IMR-90 (cell line): Measurements from ENCODE around the gene ZNF267. TPM values are rescaled to one million over a fixed set of nuclear protein-coding genes. Genes with fewer than 3 reads are reported as not detected.

Experiments
- ATAC-seq: fragments of 200-7000 bp; cut with Tn5 transposase; 2 replicates; pipeline ENCODE4 v1.9.1; 2020; ENCODE audit warnings: low read depth, mild to moderate bottlenecking, moderate library complexity
- BruUV-seq: library from RNA; stranded (reverse); fragments of 400-500 nt; replicated peaks from 2 replicates; lab custom pipeline; 2021; lab: Mats Ljungman, UMichigan
- CTCF ChIA-PET: fragments of 300-600 bp; formaldehyde crosslinking; extraction: SDS; loops from one replicate; lab custom pipeline; 2021; ENCODE audit warnings: antibody characterized with exemption; lab: Yijun Ruan, JAX
- POLR2A ChIA-PET: fragments of 300-600 bp; sonication (Branson Sonifier 250); formaldehyde crosslinking; loops from one replicate; lab custom pipeline; 2022; ENCODE audit warnings: antibody characterized with exemption; ENCODE audit not compliant: unreplicated experiment; lab: Charles Lee
- DNase-seq: peaks from one replicate; pipeline ENCODE4 v3.0.0; 2013
- H2AFZ ChIP-seq: replicated peaks from 2 replicates; pipeline ENCODE3; 2013; ENCODE audit warnings: low read length, mild to moderate bottlenecking; ENCODE audit not compliant: poor library complexity
- H2AK5ac ChIP-seq: 2 replicates; pipeline ENCODE4 v1.6.1; 2013; ENCODE audit warnings: low read depth, low read length, inconsistent platforms
- H2AK9ac ChIP-seq: replicated peaks from 2 replicates; pipeline ENCODE3; 2013; ENCODE audit warnings: mild to moderate bottlenecking, low read depth, low read length, moderate library complexity; ENCODE audit not compliant: poor library complexity
- H2BK120ac ChIP-seq: 2 replicates; pipeline ENCODE4 v1.6.1; 2013; ENCODE audit warnings: low read depth, low read length, inconsistent platforms
- H2BK15ac ChIP-seq: 3 replicates; pipeline ENCODE4 v1.6.1; 2013; ENCODE audit warnings: low read depth, low read length, inconsistent platforms
- H2BK20ac ChIP-seq: 2 replicates; pipeline ENCODE4 v1.6.1; 2013; ENCODE audit warnings: low read depth, mild to moderate bottlenecking, inconsistent platforms, low read length, moderate library complexity
- H2BK5ac ChIP-seq: 2 replicates; pipeline ENCODE4 v1.6.1; 2013; ENCODE audit warnings: mild to moderate bottlenecking, low read depth, low read length, inconsistent platforms; ENCODE audit not compliant: poor library complexity, severe bottlenecking
- H3K14ac ChIP-seq: replicated peaks from 2 replicates; pipeline ENCODE4 v1.6.1; 2013; ENCODE audit warnings: low read depth, low read length, inconsistent platforms
- H3K18ac ChIP-seq: 2 replicates; pipeline ENCODE4 v1.6.1; 2013; ENCODE audit warnings: low read depth, low read length, control low read depth
- H3K23ac ChIP-seq: 2 replicates; pipeline ENCODE4 v1.6.1; 2013; ENCODE audit warnings: low read depth, low read length, inconsistent platforms
- H3K27ac ChIP-seq: 2 replicates; pipeline ENCODE4 v1.5.1; 2013; ENCODE audit warnings: mild to moderate bottlenecking, control low read depth, low read length; ENCODE audit not compliant: insufficient read depth
- H3K27me3 ChIP-seq: 2 replicates; pipeline ENCODE4 v1.6.1; 2013; ENCODE audit warnings: low read length; ENCODE audit not compliant: control insufficient read depth, insufficient read depth
- H3K36me3 ChIP-seq: 2 replicates; pipeline ENCODE4 v1.6.1; 2013; ENCODE audit warnings: low read length, mixed read lengths; ENCODE audit not compliant: control insufficient read depth, insufficient read depth
- H3K4ac ChIP-seq: 2 replicates; pipeline ENCODE4 v1.6.1; 2013; ENCODE audit warnings: low read depth, low read length, inconsistent platforms
- H3K4me1 ChIP-seq: 2 replicates; pipeline ENCODE4 v1.6.1; 2013; ENCODE audit warnings: low read length, mixed read lengths; ENCODE audit not compliant: control insufficient read depth, insufficient read depth
- H3K4me2 ChIP-seq: 2 replicates; pipeline ENCODE4 v1.6.1; 2013; ENCODE audit warnings: low read depth, mild to moderate bottlenecking, control low read depth, low read length, moderate library complexity
- H3K4me3 ChIP-seq: 2 replicates; pipeline ENCODE4 v1.5.1; 2013; ENCODE audit warnings: low read depth, mild to moderate bottlenecking, control low read depth, low read length, moderate library complexity; ENCODE audit not compliant: insufficient read depth
- H3K56ac ChIP-seq: 2 replicates; pipeline ENCODE4 v1.6.1; 2013; ENCODE audit warnings: low read length, inconsistent platforms; ENCODE audit not compliant: insufficient read depth; ENCODE audit errors: extremely low read depth
- H3K79me1 ChIP-seq, 2 experiments: 2 replicates each; pipeline ENCODE4 v1.6.1; 2013; ENCODE audit warnings: low read length in 2 of 2, inconsistent platforms in 1 of 2, low read depth in 1 of 2
- H3K9ac ChIP-seq: 2 replicates; pipeline ENCODE4 v1.6.1; 2013; ENCODE audit warnings: low read depth, low read length, control low read depth
- H3K9me1 ChIP-seq: 2 replicates; pipeline ENCODE4 v1.6.1; 2013; ENCODE audit warnings: low read length, inconsistent platforms; ENCODE audit not compliant: insufficient read depth
- H3K9me3 ChIP-seq: 2 replicates; pipeline ENCODE4 v1.6.1; 2013; ENCODE audit warnings: low read length; ENCODE audit not compliant: control insufficient read depth, insufficient read depth
- H4K20me1 ChIP-seq: 2 replicates; pipeline ENCODE4 v1.6.1; 2013; ENCODE audit warnings: low read length, inconsistent platforms; ENCODE audit not compliant: insufficient read depth
- H4K5ac ChIP-seq: 2 replicates; pipeline ENCODE4 v1.6.1; 2013; ENCODE audit warnings: mild to moderate bottlenecking, low read depth, low read length, control low read depth
- H4K8ac ChIP-seq, 2 experiments: 2 replicates each; pipeline ENCODE4 v1.6.1; 2013; ENCODE audit warnings: low read depth in 2 of 2, low read length in 2 of 2, control low read depth in 1 of 2, inconsistent platforms in 1 of 2
- H4K91ac ChIP-seq: 2 replicates; pipeline ENCODE4 v1.6.1; 2013; ENCODE audit warnings: low read depth, low read length, inconsistent platforms; ENCODE audit not compliant: insufficient read depth
- BHLHE40 ChIP-seq: fragments of 150-350 bp; IDR thresholded peaks from 2 replicates; pipeline ENCODE4 v1.6.1; 2016; ENCODE audit warnings: mild to moderate bottlenecking, low read depth, low read length
- CEBPB ChIP-seq: IDR thresholded peaks from 2 replicates; pipeline ENCODE4 v1.6.1; 2012; ENCODE audit warnings: low read depth, low read length, improper control_type of control experiment
- CHD1 ChIP-seq: IDR thresholded peaks from 2 replicates; pipeline ENCODE4 v1.6.1; 2012; ENCODE audit warnings: low read depth, low read length, improper control_type of control experiment
- FOS ChIP-seq: fragments of 150-350 bp; IDR thresholded peaks from 2 replicates; pipeline ENCODE4 v1.6.1; 2016; ENCODE audit warnings: low read depth, low read length
- MAFK ChIP-seq: IDR thresholded peaks from 2 replicates; pipeline ENCODE4 v1.6.1; 2012; ENCODE audit warnings: low read depth, low read length, improper control_type of control experiment
- MAZ ChIP-seq: IDR thresholded peaks from 2 replicates; pipeline ENCODE4 v1.6.1; 2012; ENCODE audit warnings: low read depth, mild to moderate bottlenecking, low read length, improper control_type of control experiment, moderate library complexity, borderline replicate concordance
- MXI1 ChIP-seq: IDR thresholded peaks from 2 replicates; pipeline ENCODE4 v1.6.1; 2012; ENCODE audit warnings: low read depth, mild to moderate bottlenecking, low read length, moderate library complexity, borderline replicate concordance
- NFE2L2 ChIP-seq: fragments of 150-350 bp; IDR thresholded peaks from 2 replicates; pipeline ENCODE4 v1.6.1; 2016; ENCODE audit warnings: low read depth, mild to moderate bottlenecking, low read length
- POLR2A ChIP-seq: IDR thresholded peaks from 2 replicates; pipeline ENCODE4 v1.6.1; 2012; ENCODE audit warnings: mild to moderate bottlenecking, low read depth, low read length
- RAD21 ChIP-seq: IDR thresholded peaks from 2 replicates; pipeline ENCODE4 v1.6.1; 2012; ENCODE audit warnings: low read length, improper control_type of control experiment
- RCOR1 ChIP-seq: IDR thresholded peaks from 2 replicates; pipeline ENCODE4 v1.6.1; 2012; ENCODE audit warnings: mild to moderate bottlenecking, low read length, improper control_type of control experiment; ENCODE audit not compliant: insufficient replicate concordance
- RFX5 ChIP-seq: IDR thresholded peaks from 2 replicates; pipeline ENCODE4 v1.8.0; 2012; ENCODE audit warnings: low read depth, mild to moderate bottlenecking, low read length, moderate library complexity
- SMC3 ChIP-seq: fragments of 150-350 bp; IDR thresholded peaks from 2 replicates; pipeline ENCODE4 v1.6.1; 2016; ENCODE audit warnings: low read depth, mild to moderate bottlenecking, antibody characterized with exemption, low read length, moderate library complexity
- WGBS, 2 experiments: methylation state at CpG; one replicate each; pipeline versions ENCODE4 v1.1.5 to v1.1.7; 2013; ENCODE audit warnings: missing lambda C conversion rate in 2 of 2; ENCODE audit not compliant: insufficient read length in 1 of 2; ENCODE audit errors: extremely low coverage in 2 of 2; 5-methylcytosine and 5-hydroxymethylcytosine counted together
- dilution Hi-C: fragments of 300-500 bp; cut with HindIII; formaldehyde crosslinking; loops from one replicate; pipeline ENCODE4 v1.14.3; 2018; ENCODE audit warnings: low sequenced_read_pairs; ENCODE audit not compliant: unreplicated experiment
- in situ Hi-C: fragments of 300-500 bp; cut with MboI; formaldehyde crosslinking; loops from 3 replicates; pipeline ENCODE4 v1.14.3; 2019; ENCODE audit warnings: low sequenced_read_pairs, inconsistent platforms, mixed read lengths
- intact Hi-C: fragments of 100-400 bp; cut with micrococcal nuclease; formaldehyde crosslinking; loops from 2 replicates; pipeline ENCODE4 v1.10.0; 2022
- polyA plus RNA-seq, 3 experiments: library from polyadenylated mRNA; depleted of rRNA; stranded (reverse); fragments of >200 nt; gene quantifications; 2 replicates each; pipeline ENCODE4 v1.2.3, GENCODE V29; 2012; ENCODE audit warnings: low replicate concordance in 1 of 3
- total RNA-seq: library from RNA; depleted of rRNA; stranded (reverse); fragments of >200 nt; gene quantifications from 2 replicates; pipeline ENCODE4 v1.2.3, GENCODE V29; 2012
- TF ChIP-seq, protein P1 (sequence below): conservative IDR thresholded peaks from 2 replicates; pipeline ENCODE4 v1.5.1; 2012; ENCODE audit warnings: mild to moderate bottlenecking, low read depth, low read length, improper control_type of control experiment
- TF ChIP-seq, protein P2 (sequence below): fragments of 150-350 bp; IDR thresholded peaks from 2 replicates; pipeline ENCODE4 v1.6.1; 2016; ENCODE audit warnings: low read depth, mild to moderate bottlenecking, low read length, moderate library complexity, borderline replicate concordance
- TF ChIP-seq, protein P3 (sequence below): fragments of 150-350 bp; IDR thresholded peaks from 2 replicates; pipeline ENCODE4 v1.6.1; 2017; ENCODE audit warnings: mild to moderate bottlenecking, antibody characterized with exemption, low read length, low read depth

Gene ZNF267
- total and polyA plus RNA-seq, 2 of the 4 experiments (the other 2 are of a cell fraction), result 2.5 to 15.6 TPM

DNA sequence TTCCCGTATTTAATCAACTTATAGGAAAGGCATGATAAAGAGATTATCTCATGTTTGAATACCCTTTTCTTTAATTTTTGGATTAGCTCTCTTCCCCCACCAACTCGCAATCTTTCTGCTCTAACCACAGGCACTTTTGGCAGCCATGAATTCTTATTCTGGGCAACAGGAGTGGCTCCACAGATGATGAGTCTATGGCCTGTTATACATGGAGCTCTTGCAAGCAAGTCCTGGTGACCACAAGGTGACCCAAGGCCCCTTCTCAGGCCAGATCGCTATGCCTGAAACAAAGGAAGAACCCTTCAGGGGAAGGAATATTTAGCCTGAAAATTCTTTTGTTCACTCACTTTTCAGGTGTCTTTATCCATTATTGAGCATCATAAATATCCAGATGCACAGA, 10.8 kb upstream of the ZNF267 start:
- H4K8ac ChIP-seq, result no peak overlapping the region

More for the DNA sequence above, 10.8 kb upstream of the ZNF267 start:
- Histone ChIP-seq H3K14ac (no peak overlapping the region), H2AK5ac (no peak overlapping the region), H3K9me1 (no peaks in the 10 kb centered on the region), H2BK15ac (no peak overlapping the region), H2BK5ac (no peak overlapping the region), H2AFZ (no peak overlapping the region), H3K9ac (no peak overlapping the region), H3K9me3 (no peaks in the 10 kb centered on the region), H2AK9ac (no peak overlapping the region), H3K18ac (no peak overlapping the region), H3K4ac (no peak overlapping the region), H4K20me1 (no peaks in the 10 kb centered on the region), H3K4me3 (no peak overlapping the region), H2BK120ac (no peak overlapping the region), H3K36me3 (no peaks in the 10 kb centered on the region), H3K79me1 (no peaks in the 10 kb centered on the region), H3K56ac (no peak overlapping the region), H4K5ac (no peak overlapping the region), H4K91ac (no peak overlapping the region), H2BK20ac (no peak overlapping the region), H3K27ac (no peak overlapping the region), H3K4me1 (no peaks in the 10 kb centered on the region), H3K4me2 (no peak overlapping the region), H3K27me3 (peaks cover 27% of the 10 kb centered on the region), H3K23ac (no peak overlapping the region)
- WGBS, 2 experiments, result no CpG with 5 or more reads among the region's 3 CpGs
- no TSS peak for BruUV-seq
- no peak for DNase-seq
- ChIA-PET POLR2A (no interaction called here), CTCF (no interaction called here)
- ATAC-seq, result no peak
- in situ Hi-C loops, result loop anchor here (10.0 to 25.0 kb wide), 3 partner anchors 158 to 878 kb away; partner anchors contain the start of genes ARMC5, HSD3B7 and TGFB1I1
- dilution Hi-C loops, result no loop called here
- TF ChIP-seq NFE2L2 (no peak), POLR2A (no peak), CEBPB (no peak), RAD21 (no peak), RFX5 (no peak), MAFK (no peak), SMC3 (no peak), BHLHE40 (no peak), RCOR1 (no peak), CHD1 (no peak), MAZ (no peak), FOS (no peak), MXI1 (no peak)
- TF ChIP-seq, protein P1, sequence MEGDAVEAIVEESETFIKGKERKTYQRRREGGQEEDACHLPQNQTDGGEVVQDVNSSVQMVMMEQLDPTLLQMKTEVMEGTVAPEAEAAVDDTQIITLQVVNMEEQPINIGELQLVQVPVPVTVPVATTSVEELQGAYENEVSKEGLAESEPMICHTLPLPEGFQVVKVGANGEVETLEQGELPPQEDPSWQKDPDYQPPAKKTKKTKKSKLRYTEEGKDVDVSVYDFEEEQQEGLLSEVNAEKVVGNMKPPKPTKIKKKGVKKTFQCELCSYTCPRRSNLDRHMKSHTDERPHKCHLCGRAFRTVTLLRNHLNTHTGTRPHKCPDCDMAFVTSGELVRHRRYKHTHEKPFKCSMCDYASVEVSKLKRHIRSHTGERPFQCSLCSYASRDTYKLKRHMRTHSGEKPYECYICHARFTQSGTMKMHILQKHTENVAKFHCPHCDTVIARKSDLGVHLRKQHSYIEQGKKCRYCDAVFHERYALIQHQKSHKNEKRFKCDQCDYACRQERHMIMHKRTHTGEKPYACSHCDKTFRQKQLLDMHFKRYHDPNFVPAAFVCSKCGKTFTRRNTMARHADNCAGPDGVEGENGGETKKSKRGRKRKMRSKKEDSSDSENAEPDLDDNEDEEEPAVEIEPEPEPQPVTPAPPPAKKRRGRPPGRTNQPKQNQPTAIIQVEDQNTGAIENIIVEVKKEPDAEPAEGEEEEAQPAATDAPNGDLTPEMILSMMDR, result no peak
- TF ChIP-seq, protein P2, sequence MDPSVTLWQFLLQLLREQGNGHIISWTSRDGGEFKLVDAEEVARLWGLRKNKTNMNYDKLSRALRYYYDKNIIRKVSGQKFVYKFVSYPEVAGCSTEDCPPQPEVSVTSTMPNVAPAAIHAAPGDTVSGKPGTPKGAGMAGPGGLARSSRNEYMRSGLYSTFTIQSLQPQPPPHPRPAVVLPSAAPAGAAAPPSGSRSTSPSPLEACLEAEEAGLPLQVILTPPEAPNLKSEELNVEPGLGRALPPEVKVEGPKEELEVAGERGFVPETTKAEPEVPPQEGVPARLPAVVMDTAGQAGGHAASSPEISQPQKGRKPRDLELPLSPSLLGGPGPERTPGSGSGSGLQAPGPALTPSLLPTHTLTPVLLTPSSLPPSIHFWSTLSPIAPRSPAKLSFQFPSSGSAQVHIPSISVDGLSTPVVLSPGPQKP, result no peak
- TF ChIP-seq, protein P3, sequence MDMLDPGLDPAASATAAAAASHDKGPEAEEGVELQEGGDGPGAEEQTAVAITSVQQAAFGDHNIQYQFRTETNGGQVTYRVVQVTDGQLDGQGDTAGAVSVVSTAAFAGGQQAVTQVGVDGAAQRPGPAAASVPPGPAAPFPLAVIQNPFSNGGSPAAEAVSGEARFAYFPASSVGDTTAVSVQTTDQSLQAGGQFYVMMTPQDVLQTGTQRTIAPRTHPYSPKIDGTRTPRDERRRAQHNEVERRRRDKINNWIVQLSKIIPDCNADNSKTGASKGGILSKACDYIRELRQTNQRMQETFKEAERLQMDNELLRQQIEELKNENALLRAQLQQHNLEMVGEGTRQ, result no peak
- intact Hi-C loops, result loop anchor here (10.0 kb wide), 2 partner anchors 122 to 908 kb away; partner anchors contain the start of gene SETD1A
